Astrocyte (in vitro differentiated cells and primary cell): ENCODE measurements around the gene ST6GALNAC2. TPM values are rescaled to one million over a fixed set of nuclear protein-coding genes. Genes with fewer than 3 reads are reported as not detected.

ENCODE experiments used
- DNase-seq: peaks from one replicate; pipeline ENCODE4 v3.0.0-alpha.2; 2010; ENCODE audit warnings: low read depth
- FAIRE-seq: peaks from 2 replicates; lab custom pipeline; 2011; peaks lifted over from hg19 to GRCh38; lab: Jason Lieb, UNC
- H2AFZ ChIP-seq: 2 replicates; pipeline ENCODE4 v1.6.0; 2012; ENCODE audit warnings: low read depth, low read length, inconsistent platforms
- H3K27ac ChIP-seq: 2 replicates; pipeline ENCODE4 v1.5.1; 2011; ENCODE audit warnings: low read depth, low read length, inconsistent platforms
- H3K27me3 ChIP-seq: 2 replicates; pipeline ENCODE4 v1.6.0; 2011; ENCODE audit warnings: low read length, inconsistent platforms; ENCODE audit not compliant: insufficient read depth
- H3K36me3 ChIP-seq: 2 replicates; pipeline ENCODE4 v1.5.1; 2011; ENCODE audit warnings: low read length, inconsistent platforms; ENCODE audit not compliant: insufficient read depth
- H3K4me1 ChIP-seq: 2 replicates; pipeline ENCODE4 v1.5.1; 2011; ENCODE audit warnings: low read length, inconsistent platforms; ENCODE audit not compliant: insufficient read depth
- H3K4me2 ChIP-seq: 2 replicates; pipeline ENCODE4 v1.6.0; 2012; ENCODE audit warnings: low read length, inconsistent platforms
- H3K4me3 ChIP-seq: 2 replicates; pipeline ENCODE4 v1.5.1; 2011; ENCODE audit warnings: low read depth, mild to moderate bottlenecking, low read length, inconsistent platforms; ENCODE audit not compliant: insufficient read depth
- H3K79me2 ChIP-seq: 2 replicates; pipeline ENCODE4 v1.6.0; 2012; ENCODE audit warnings: mild to moderate bottlenecking, low read length, inconsistent platforms; ENCODE audit not compliant: insufficient read depth
- H3K9ac ChIP-seq: 2 replicates; pipeline ENCODE4 v1.6.0; 2012; ENCODE audit warnings: mild to moderate bottlenecking, low read length, inconsistent platforms
- H3K9me3 ChIP-seq: 2 replicates; pipeline ENCODE4 v1.5.1; 2012; ENCODE audit warnings: low read depth, mild to moderate bottlenecking, low read length, inconsistent platforms; ENCODE audit not compliant: insufficient read depth
- H4K20me1 ChIP-seq: 2 replicates; pipeline ENCODE4 v1.6.0; 2012; ENCODE audit warnings: low read length, inconsistent platforms; ENCODE audit not compliant: insufficient read depth
- H3K27ac Mint-ChIP-seq: one replicate; pipeline ENCODE4 v1.8.0; 2021; ENCODE audit warnings: mild to moderate bottlenecking, mixed read lengths; ENCODE audit not compliant: unreplicated experiment
- H3K27me3 Mint-ChIP-seq: one replicate; pipeline ENCODE4 v1.8.0; 2021; ENCODE audit warnings: low read depth, mixed read lengths; ENCODE audit not compliant: unreplicated experiment
- H3K36me3 Mint-ChIP-seq: one replicate; pipeline ENCODE4 v1.8.0; 2021; ENCODE audit warnings: low read depth, mixed read lengths; ENCODE audit not compliant: unreplicated experiment
- H3K4me1 Mint-ChIP-seq: one replicate; pipeline ENCODE4 v1.8.0; 2021; ENCODE audit warnings: low read depth, mixed read lengths; ENCODE audit not compliant: unreplicated experiment
- H3K4me3 Mint-ChIP-seq: one replicate; pipeline ENCODE4 v1.8.0; 2021; ENCODE audit warnings: mild to moderate bottlenecking, moderate library complexity, mixed read lengths; ENCODE audit not compliant: unreplicated experiment
- H3K9me3 Mint-ChIP-seq: one replicate; pipeline ENCODE4 v1.8.0; 2021; ENCODE audit warnings: mild to moderate bottlenecking, mixed read lengths; ENCODE audit not compliant: unreplicated experiment
- CTCF ChIP-seq: IDR thresholded peaks from 2 replicates; pipeline ENCODE4 v1.5.1; 2011; ENCODE audit warnings: low read depth, mild to moderate bottlenecking, inconsistent platforms, low read length, moderate library complexity; ENCODE audit not compliant: insufficient read depth
- EZH2 ChIP-seq: IDR thresholded peaks from 2 replicates; pipeline ENCODE4 v1.6.1; 2012; ENCODE audit warnings: mild to moderate bottlenecking, low read length, inconsistent platforms; ENCODE audit not compliant: insufficient read depth
- total RNA-seq: library from RNA; stranded (reverse); gene quantifications from 2 replicates; pipeline ENCODE4 v1.2.1, GENCODE V29; 2021

The ST6GALNAC2 gene
- total RNA-seq, 1 donor from 2014 or later, result 0.79 TPM

DNA sequence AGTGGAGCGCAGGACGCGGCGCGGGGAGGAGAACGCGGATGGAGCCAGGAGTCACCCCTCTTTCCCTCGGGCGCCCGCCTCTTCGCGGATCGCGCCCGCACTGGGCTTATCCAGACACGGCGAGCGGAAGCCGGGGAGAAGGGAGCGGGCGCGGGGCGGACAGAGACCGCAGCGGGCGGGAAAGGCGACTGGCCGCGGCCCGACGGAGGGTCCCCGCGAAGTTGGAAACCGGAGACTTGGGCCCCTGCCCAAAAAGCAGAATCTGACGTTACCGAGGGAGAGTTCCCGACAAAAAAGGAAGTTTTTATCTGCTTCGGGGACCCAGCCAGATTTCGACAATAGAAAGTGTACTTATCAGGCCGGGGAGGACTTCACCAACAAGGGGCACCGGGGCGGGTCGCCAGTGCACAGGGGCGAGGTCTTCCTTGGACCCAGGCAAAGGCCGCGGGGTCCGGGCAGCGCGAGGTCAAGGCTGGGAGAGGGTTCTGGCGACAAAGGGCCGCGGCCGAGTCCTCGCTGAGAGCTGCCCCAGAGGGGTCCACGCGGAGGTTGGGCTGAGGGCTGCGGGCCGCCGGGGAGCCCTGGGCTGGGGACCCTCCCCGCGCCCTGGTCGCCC is 519 bp downstream of the ST6GALNAC2 start:
- Mint-ChIP-seq H3K36me3 (peaks cover 3% of the 10 kb centered on the region), H3K4me1 (peaks cover 4% of the 10 kb centered on the region), H3K9me3 (peaks cover 12% of the 10 kb centered on the region), H3K27me3 (peaks cover 55% of the 10 kb centered on the region), H3K27ac (no peak overlapping the region), H3K4me3 (peak overlapping the region; percentile 40)
- DNase-seq (no peak), FAIRE-seq (no peak)
- peak overlapping the region; percentile 83 for H2AFZ ChIP-seq
- no peaks in the 10 kb centered on the region for H4K20me1 ChIP-seq
- no peaks in the 10 kb centered on the region for H3K79me2 ChIP-seq
- H3K27ac ChIP-seq, result no peak overlapping the region
- H3K36me3 ChIP-seq, result no peaks in the 10 kb centered on the region
- peaks cover 25% of the 10 kb centered on the region for H3K27me3 ChIP-seq
- peak overlapping the region; percentile 54 for H3K9ac ChIP-seq
- peaks cover 2% of the 10 kb centered on the region for H3K9me3 ChIP-seq
- peaks cover 15% of the 10 kb centered on the region for H3K4me1 ChIP-seq
- peak overlapping the region; percentile 55 for H3K4me3 ChIP-seq
- TF ChIP-seq EZH2 (peak; percentile 66), CTCF (no peak)
- peak overlapping the region; percentile 92 for H3K4me2 ChIP-seq

DNA sequence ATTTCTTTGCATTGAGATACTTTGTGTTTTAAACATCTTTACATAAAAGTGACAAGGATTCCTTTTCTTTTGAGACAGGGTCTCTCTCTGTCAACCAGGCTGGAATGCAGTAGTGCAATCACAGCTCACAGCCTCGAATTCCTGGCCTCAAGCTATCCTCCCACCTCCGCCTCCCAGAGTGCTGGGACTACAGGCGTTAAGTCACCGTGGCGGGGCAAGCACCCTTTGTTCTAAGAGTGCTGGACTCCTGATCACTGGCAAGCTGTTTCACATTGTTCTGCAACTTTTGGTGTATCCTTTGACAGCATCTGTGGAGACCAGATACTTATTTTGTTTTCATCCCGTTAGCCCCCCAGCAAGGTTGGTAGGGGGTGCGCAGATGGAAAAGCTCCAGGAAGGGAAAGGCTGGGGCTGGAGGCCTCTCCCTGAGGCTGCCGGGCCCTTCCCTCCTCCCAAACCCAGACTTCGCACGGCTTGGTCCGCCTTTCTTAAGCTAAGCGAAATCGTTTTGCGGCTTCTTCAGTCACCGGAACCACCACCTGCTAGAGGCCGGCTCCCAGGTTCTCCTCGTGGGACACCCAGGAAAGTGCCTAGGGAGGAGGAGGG is 1.1 kb downstream of the ST6GALNAC2 start:
- H3K9me3 ChIP-seq, result peaks cover 2% of the 10 kb centered on the region
- H3K9me3 Mint-ChIP-seq, result peaks cover 12% of the 10 kb centered on the region
- H3K9ac ChIP-seq, result peak overlapping the region; percentile 54
- peaks cover 15% of the 10 kb centered on the region for H3K4me1 ChIP-seq
- FAIRE-seq (no peak), DNase-seq (no peak)
- peak overlapping the region; percentile 92 for H3K4me2 ChIP-seq
- H3K4me3 ChIP-seq, result peak overlapping the region; percentile 55
- peak overlapping the region; percentile 83 for H2AFZ ChIP-seq
- peaks cover 23% of the 10 kb centered on the region for H3K27me3 ChIP-seq
- no peaks in the 10 kb centered on the region for H3K79me2 ChIP-seq
- no peak overlapping the region for H3K27ac ChIP-seq
- peaks cover 57% of the 10 kb centered on the region for H3K27me3 Mint-ChIP-seq
- peaks cover 5% of the 10 kb centered on the region for H3K4me1 Mint-ChIP-seq
- H3K36me3 ChIP-seq, result no peaks in the 10 kb centered on the region
- peaks cover 3% of the 10 kb centered on the region for H3K36me3 Mint-ChIP-seq
- H3K27ac Mint-ChIP-seq, result peak overlapping the region; percentile 41
- no peaks in the 10 kb centered on the region for H4K20me1 ChIP-seq
- H3K4me3 Mint-ChIP-seq, result peak overlapping the region; percentile 57
- no peak for TF ChIP-seq EZH2
- no peak for TF ChIP-seq CTCF

- Mint-ChIP-seq H3K4me3 (peak overlapping the region; percentile 21), H3K4me1 (peaks cover 8% of the 10 kb centered on the region), H3K36me3 (no peaks in the 10 kb centered on the region), H3K9me3 (peaks cover 2% of the 10 kb centered on the region), H3K27ac (peak overlapping the region; percentile 64), H3K27me3 (peaks cover 52% of the 10 kb centered on the region)
- no peaks in the 10 kb centered on the region for H3K36me3 ChIP-seq
- no peak overlapping the region for H3K4me3 ChIP-seq
- H3K27ac ChIP-seq, result no peak overlapping the region
- H2AFZ ChIP-seq, result no peak overlapping the region
- H3K4me2 ChIP-seq, result no peak overlapping the region
- no peaks in the 10 kb centered on the region for H3K79me2 ChIP-seq
- no peaks in the 10 kb centered on the region for H4K20me1 ChIP-seq
- no peak overlapping the region for H3K9ac ChIP-seq
- H3K9me3 ChIP-seq, result peaks cover 2% of the 10 kb centered on the region
- no peak for TF ChIP-seq CTCF
- TF ChIP-seq EZH2, result no peak
- FAIRE-seq (no peak), DNase-seq (no peak)
- H3K27me3 ChIP-seq, result peaks cover 22% of the 10 kb centered on the region
- peaks cover 15% of the 10 kb centered on the region for H3K4me1 ChIP-seq
These were observed 3.0 kb downstream of the ST6GALNAC2 start for GRCh38 chr17:76582660-76583059.
